K562 (cell line): ENCODE results near the gene FGGY.

Source experiments
- CREB1 ChIP-seq, 2 experiments: sonication (generic) in 1 of 2; formaldehyde crosslinking in 1 of 2; IDR thresholded peaks; 2 replicates each; pipeline versions ENCODE4 v1.6.1 to v1.8.0; 2012 to 2022; ENCODE audit warnings: inconsistent platforms in 1 of 2, mild to moderate bottlenecking in 1 of 2, missing genetic modification reagents in 1 of 2, moderate library complexity in 1 of 2
- CTCF ChIP-seq, 3 experiments: IDR thresholded peaks in 2 of 3; conservative IDR thresholded peaks in 1 of 3; 2 replicates each; pipeline ENCODE4 v1.5.1; 2011 to 2012; ENCODE audit warnings: low read length in 3 of 3, mild to moderate bottlenecking in 3 of 3, control low read depth in 2 of 3, improper control_type of control experiment in 1 of 3, inconsistent platforms in 1 of 3, low read depth in 1 of 3, mixed read lengths in 1 of 3, moderate library complexity in 1 of 3; ENCODE audit not compliant: insufficient read depth in 2 of 3
- ILK ChIP-seq: fragments of 450-650 bp; IDR thresholded peaks from 2 replicates; pipeline ENCODE4 v1.6.1; 2016; ENCODE audit warnings: missing genetic modification characterization, low read depth, mild to moderate bottlenecking, missing compliant biosample characterization, moderate library complexity, borderline replicate concordance
- MEIS2 ChIP-seq: fragments of 450-650 bp; IDR thresholded peaks from 2 replicates; pipeline ENCODE4 v1.6.1; 2014; ENCODE audit warnings: mild to moderate bottlenecking; ENCODE audit not compliant: partially characterized antibody
- MYC ChIP-seq, 2 experiments: fragments of 250-450 bp in 1 of 2; sonication (Bioruptor Pico) in 1 of 2; IDR thresholded peaks; 2 replicates each; pipeline versions ENCODE4 v1.5.1 to v1.6.1; 2012 to 2021; ENCODE audit warnings: low read depth in 2 of 2, borderline replicate concordance in 1 of 2, improper control_type of control experiment in 1 of 2, low read length in 1 of 2, mild to moderate bottlenecking in 1 of 2, moderate library complexity in 1 of 2
- NFATC3 ChIP-seq: fragments of 450-650 bp; IDR thresholded peaks from 2 replicates; pipeline ENCODE4 v1.6.1; 2017; ENCODE audit warnings: mild to moderate bottlenecking
- POLR2A ChIP-seq: fragments of 450-650 bp; conservative IDR thresholded peaks from 2 replicates; pipeline ENCODE4 v1.6.1; 2016
- RNF2 ChIP-seq: sonication (generic); IDR thresholded peaks from 2 replicates; pipeline ENCODE4 v1.6.1; 2016
- UBTF ChIP-seq, 2 experiments: IDR thresholded peaks; 2 replicates each; pipeline ENCODE4 v1.6.1; 2012; ENCODE audit warnings: improper control_type of control experiment in 2 of 2, low read depth in 2 of 2, low read length in 2 of 2, borderline replicate concordance in 1 of 2
- ZNF140 ChIP-seq: fragments of 250-450 bp; sonication (Bioruptor Pico); IDR thresholded peaks from 2 replicates; pipeline ENCODE4 v1.8.0; 2021; ENCODE audit warnings: moderate library complexity, mild to moderate bottlenecking, inconsistent platforms
- ZNF197 ChIP-seq: fragments of 200-800 bp; sonication (Bioruptor generic); IDR thresholded peaks from 2 replicates; pipeline ENCODE4 v1.6.1; 2016; ENCODE audit warnings: low read depth, missing genetic modification characterization, missing compliant biosample characterization
- ZNF239 ChIP-seq: fragments of 250-450 bp; sonication (Bioruptor Pico); IDR thresholded peaks from 2 replicates; pipeline ENCODE4 v1.4.0; 2020; ENCODE audit warnings: mild to moderate bottlenecking

GRCh38 chr1:59458884-59459283 is 162.0 kb downstream of the FGGY start:
- TF ChIP-seq CTCF (IDR thresholded peaks at IDR 0.05 in 2 of 3, conservative IDR thresholded peaks at IDR 0.05 in 1 of 3; ENCODE audit: insufficient read depth in 2 of 3, low read depth in 1 of 3, low read length in 3 of 3) (no peak), POLR2A (no peak), ZNF239 (CRISPR knock-in tag) (no peak), ILK (tag) (no peak), MYC (IDR thresholded peaks at IDR 0.05; ENCODE audit: low read depth, low read length) (no peak), MYC (CRISPR knock-in tag; IDR thresholded peaks at IDR 0.05; ENCODE audit: borderline replicate concordance, low read depth) (no peak), ZNF197 (no peak), RNF2 (no peak), NFATC3 (no peak), MEIS2 (no peak), ZNF140 (CRISPR knock-in tag) (no peak), UBTF (IDR thresholded peaks at IDR 0.05; ENCODE audit: borderline replicate concordance in 1 of 2, low read depth in 2 of 2, low read length in 2 of 2) (no peak), CREB1 (IDR thresholded peaks at IDR 0.05) (no peak), CREB1 (CRISPR knock-in tag; IDR thresholded peaks at IDR 0.05) (no peak)
